Liver (tissue), 9 donors: Measurements from ENCODE around the gene ANXA6. TPM values are rescaled to one million over a fixed set of nuclear protein-coding genes. Genes with fewer than 3 reads are reported as not detected.

Source experiments
- DNase-seq: peaks from one replicate; pipeline ENCODE4 v3.0.0-alpha.2; 2017; ENCODE audit warnings: low spot score
- H3K27ac ChIP-seq, 2 donors: one replicate each; pipeline ENCODE4 v1.7.0; 2013; ENCODE audit warnings: inconsistent platforms in 2 of 2, low read length in 2 of 2, control low read depth in 1 of 2, low read depth in 1 of 2, mild to moderate bottlenecking in 1 of 2
- H3K27me3 ChIP-seq, 4 donors: one replicate each; pipeline versions ENCODE4 v1.6.1 to v1.7.0; 2013; ENCODE audit warnings: low read length in 3 of 4, inconsistent platforms in 1 of 4, mild to moderate bottlenecking in 1 of 4, moderate library complexity in 1 of 4; ENCODE audit not compliant: control insufficient read depth in 4 of 4, insufficient read depth in 4 of 4
- H3K36me3 ChIP-seq, 4 donors: one replicate each; pipeline versions ENCODE4 v1.6.1 to v1.7.0; 2013; ENCODE audit warnings: low read length in 3 of 4, mild to moderate bottlenecking in 3 of 4, low read depth in 1 of 4, moderate library complexity in 1 of 4; ENCODE audit not compliant: control insufficient read depth in 4 of 4, insufficient read depth in 3 of 4
- H3K4me1 ChIP-seq, 4 donors: one replicate each; pipeline versions ENCODE4 v1.6.1 to v1.7.0; 2013; ENCODE audit warnings: low read length in 3 of 4, mild to moderate bottlenecking in 3 of 4, moderate library complexity in 1 of 4; ENCODE audit not compliant: control insufficient read depth in 4 of 4, insufficient read depth in 4 of 4
- H3K4me3 ChIP-seq, 3 donors: one replicate each; pipeline versions ENCODE4 v1.6.1 to v1.7.0; 2013; ENCODE audit warnings: low read length in 3 of 3, control low read depth in 1 of 3, low read depth in 1 of 3, mild to moderate bottlenecking in 1 of 3
- H3K9ac ChIP-seq, 2 donors: one replicate each; pipeline ENCODE4 v1.7.0; 2013; ENCODE audit warnings: low read length in 2 of 2, mild to moderate bottlenecking in 2 of 2, moderate library complexity in 2 of 2, control low read depth in 1 of 2, low read depth in 1 of 2
- H3K9me3 ChIP-seq, 4 donors: one replicate each; pipeline versions ENCODE4 v1.6.1 to v1.7.0; 2013; ENCODE audit warnings: low read length in 3 of 4; ENCODE audit not compliant: control insufficient read depth in 4 of 4
- EGR1 ChIP-seq, 2 donors: IDR thresholded peaks; 2 replicates each; pipeline ENCODE4 v1.6.1; 2016 to 2018; ENCODE audit warnings: antibody characterized with exemption in 2 of 2, low read depth in 2 of 2
- FOXA2 ChIP-seq: IDR thresholded peaks from 2 replicates; pipeline ENCODE4 v1.6.1; 2016; ENCODE audit warnings: antibody characterized with exemption
- HNF4A ChIP-seq, 2 donors: conservative IDR thresholded peaks; 2 replicates each; pipeline ENCODE4 v1.6.1; 2016; ENCODE audit warnings: antibody characterized with exemption in 2 of 2, mild to moderate bottlenecking in 2 of 2
- HNF4G ChIP-seq: IDR thresholded peaks from 2 replicates; pipeline ENCODE4 v1.6.1; 2016; ENCODE audit warnings: antibody characterized with exemption
- JUND ChIP-seq, 2 donors: IDR thresholded peaks; 2 replicates each; pipeline ENCODE4 v1.6.1; 2016; ENCODE audit warnings: antibody characterized with exemption in 2 of 2
- RAD21 ChIP-seq, 2 donors: IDR thresholded peaks; 2 replicates each; pipeline ENCODE4 v1.6.1; 2016; ENCODE audit warnings: antibody characterized with exemption in 2 of 2, mild to moderate bottlenecking in 2 of 2
- RXRA ChIP-seq, 2 donors: IDR thresholded peaks; 2 replicates each; pipeline ENCODE4 v1.6.1; 2017 to 2018; ENCODE audit warnings: antibody characterized with exemption in 2 of 2, mild to moderate bottlenecking in 1 of 2
- SP1 ChIP-seq: IDR thresholded peaks from 2 replicates; pipeline ENCODE4 v1.6.1; 2018; ENCODE audit warnings: antibody characterized with exemption, mild to moderate bottlenecking
- TAF1 ChIP-seq: conservative IDR thresholded peaks from 2 replicates; pipeline ENCODE4 v1.6.1; 2016; ENCODE audit warnings: antibody characterized with exemption, mild to moderate bottlenecking
- YY1 ChIP-seq: IDR thresholded peaks from 2 replicates; pipeline ENCODE4 v1.6.1; 2016; ENCODE audit warnings: antibody characterized with exemption, mild to moderate bottlenecking
- WGBS: extraction: QIAGEN DNeasy Blood & Tissue Kit; methylation state at CpG from one replicate; pipeline ENCODE4 v1.1.7; 2013; 5-methylcytosine and 5-hydroxymethylcytosine counted together
- polyA plus RNA-seq, 2 donors: library from polyadenylated mRNA; stranded (reverse) in 1 of 2; unstranded in 1 of 2; fragments of 200-250 nt in 1 of 2; fragments of >200 nt in 1 of 2; fragmentation: Nextera tagmentation in 1 of 2; extraction: Ambion mirVana in 1 of 2; gene quantifications; one replicate each; pipeline versions ENCODE4 v1.2.1 to v1.2.3, GENCODE V29; 2013 to 2015
- total RNA-seq, 2 donors: library from RNA; depleted of rRNA; stranded (reverse); fragments of >200 nt; gene quantifications; one replicate each; pipeline ENCODE4 v1.2.3, GENCODE V29; 2014
- TF ChIP-seq, protein P1 (sequence below): IDR thresholded peaks from 2 replicates; pipeline ENCODE4 v1.6.1; 2016; ENCODE audit warnings: antibody characterized with exemption
- TF ChIP-seq, protein P2 (sequence below): IDR thresholded peaks from 2 replicates; pipeline ENCODE4 v1.6.1; 2016; ENCODE audit warnings: antibody characterized with exemption, mild to moderate bottlenecking
- TF ChIP-seq, protein P3 (sequence below): fragments of 150-350 bp; IDR thresholded peaks from 2 replicates; pipeline ENCODE4 v1.5.1; 2017; ENCODE audit warnings: improper control_type of control experiment, low read depth, low read length; ENCODE audit not compliant: missing input control
- TF ChIP-seq, protein P4 (sequence below): IDR thresholded peaks from 2 replicates; pipeline ENCODE4 v1.6.1; 2016; ENCODE audit warnings: antibody characterized with exemption
- TF ChIP-seq, protein P5 (sequence below): IDR thresholded peaks from 2 replicates; pipeline ENCODE4 v1.6.1; 2016; ENCODE audit warnings: antibody characterized with exemption
- donor health status: healthy.
- donor health status: healthy.
- donor health status: healthy.
- donor health status: healthy.
- donor health status: healthy.

ANXA6 gene
- total and polyA plus RNA-seq, 4 donors: 52.7 to 215 (median 126) TPM

DNA sequence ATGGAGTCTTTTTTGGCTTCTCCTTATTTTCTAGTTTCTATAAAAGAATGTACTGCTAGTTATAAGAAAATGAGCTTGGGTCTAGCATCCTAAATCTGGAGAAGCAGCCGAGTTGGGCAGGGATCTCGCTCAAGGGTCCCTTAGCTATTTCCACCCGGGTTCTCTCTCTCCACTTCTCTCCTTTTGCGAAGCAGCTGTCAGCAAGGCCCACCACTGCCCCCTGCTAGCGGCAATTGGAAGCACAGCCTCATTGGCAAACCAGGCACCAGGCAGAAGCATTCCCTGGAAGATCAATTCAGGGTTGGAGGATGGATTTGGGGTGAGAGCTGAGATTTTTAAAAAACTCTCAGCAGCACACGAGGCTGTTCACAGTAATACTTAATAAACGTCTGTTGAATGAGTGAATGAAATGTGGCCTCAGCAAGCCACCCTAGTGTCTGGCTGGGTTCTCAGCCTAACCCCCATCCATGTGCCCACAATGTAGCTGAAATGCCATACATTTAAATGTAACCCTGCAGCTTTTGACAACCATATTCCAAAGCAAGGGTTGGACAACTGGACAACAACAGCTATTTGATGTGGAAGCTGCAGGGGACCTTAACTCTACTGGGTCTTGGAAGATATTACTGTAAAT, 42.2 kb downstream of the ANXA6 start:
- 4% methylated on average over 7 of the region's 7 CpGs for WGBS
- TF ChIP-seq EGR1 (IDR thresholded peaks at IDR 0.05; ENCODE audit: low read depth in 2 of 2) (no peak), SP1 (no peak), RAD21 (IDR thresholded peaks at IDR 0.05) (peak; percentile 99), RXRA (IDR thresholded peaks at IDR 0.05) (peak in 1 of 2 donors; percentile 51), YY1 (no peak), HNF4G (no peak)
- TF ChIP-seq, protein P1, sequence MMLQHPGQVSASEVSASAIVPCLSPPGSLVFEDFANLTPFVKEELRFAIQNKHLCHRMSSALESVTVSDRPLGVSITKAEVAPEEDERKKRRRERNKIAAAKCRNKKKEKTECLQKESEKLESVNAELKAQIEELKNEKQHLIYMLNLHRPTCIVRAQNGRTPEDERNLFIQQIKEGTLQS: no peak
- TF ChIP-seq, protein P2, sequence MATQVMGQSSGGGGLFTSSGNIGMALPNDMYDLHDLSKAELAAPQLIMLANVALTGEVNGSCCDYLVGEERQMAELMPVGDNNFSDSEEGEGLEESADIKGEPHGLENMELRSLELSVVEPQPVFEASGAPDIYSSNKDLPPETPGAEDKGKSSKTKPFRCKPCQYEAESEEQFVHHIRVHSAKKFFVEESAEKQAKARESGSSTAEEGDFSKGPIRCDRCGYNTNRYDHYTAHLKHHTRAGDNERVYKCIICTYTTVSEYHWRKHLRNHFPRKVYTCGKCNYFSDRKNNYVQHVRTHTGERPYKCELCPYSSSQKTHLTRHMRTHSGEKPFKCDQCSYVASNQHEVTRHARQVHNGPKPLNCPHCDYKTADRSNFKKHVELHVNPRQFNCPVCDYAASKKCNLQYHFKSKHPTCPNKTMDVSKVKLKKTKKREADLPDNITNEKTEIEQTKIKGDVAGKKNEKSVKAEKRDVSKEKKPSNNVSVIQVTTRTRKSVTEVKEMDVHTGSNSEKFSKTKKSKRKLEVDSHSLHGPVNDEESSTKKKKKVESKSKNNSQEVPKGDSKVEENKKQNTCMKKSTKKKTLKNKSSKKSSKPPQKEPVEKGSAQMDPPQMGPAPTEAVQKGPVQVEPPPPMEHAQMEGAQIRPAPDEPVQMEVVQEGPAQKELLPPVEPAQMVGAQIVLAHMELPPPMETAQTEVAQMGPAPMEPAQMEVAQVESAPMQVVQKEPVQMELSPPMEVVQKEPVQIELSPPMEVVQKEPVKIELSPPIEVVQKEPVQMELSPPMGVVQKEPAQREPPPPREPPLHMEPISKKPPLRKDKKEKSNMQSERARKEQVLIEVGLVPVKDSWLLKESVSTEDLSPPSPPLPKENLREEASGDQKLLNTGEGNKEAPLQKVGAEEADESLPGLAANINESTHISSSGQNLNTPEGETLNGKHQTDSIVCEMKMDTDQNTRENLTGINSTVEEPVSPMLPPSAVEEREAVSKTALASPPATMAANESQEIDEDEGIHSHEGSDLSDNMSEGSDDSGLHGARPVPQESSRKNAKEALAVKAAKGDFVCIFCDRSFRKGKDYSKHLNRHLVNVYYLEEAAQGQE: no peak
- TF ChIP-seq, protein P3, sequence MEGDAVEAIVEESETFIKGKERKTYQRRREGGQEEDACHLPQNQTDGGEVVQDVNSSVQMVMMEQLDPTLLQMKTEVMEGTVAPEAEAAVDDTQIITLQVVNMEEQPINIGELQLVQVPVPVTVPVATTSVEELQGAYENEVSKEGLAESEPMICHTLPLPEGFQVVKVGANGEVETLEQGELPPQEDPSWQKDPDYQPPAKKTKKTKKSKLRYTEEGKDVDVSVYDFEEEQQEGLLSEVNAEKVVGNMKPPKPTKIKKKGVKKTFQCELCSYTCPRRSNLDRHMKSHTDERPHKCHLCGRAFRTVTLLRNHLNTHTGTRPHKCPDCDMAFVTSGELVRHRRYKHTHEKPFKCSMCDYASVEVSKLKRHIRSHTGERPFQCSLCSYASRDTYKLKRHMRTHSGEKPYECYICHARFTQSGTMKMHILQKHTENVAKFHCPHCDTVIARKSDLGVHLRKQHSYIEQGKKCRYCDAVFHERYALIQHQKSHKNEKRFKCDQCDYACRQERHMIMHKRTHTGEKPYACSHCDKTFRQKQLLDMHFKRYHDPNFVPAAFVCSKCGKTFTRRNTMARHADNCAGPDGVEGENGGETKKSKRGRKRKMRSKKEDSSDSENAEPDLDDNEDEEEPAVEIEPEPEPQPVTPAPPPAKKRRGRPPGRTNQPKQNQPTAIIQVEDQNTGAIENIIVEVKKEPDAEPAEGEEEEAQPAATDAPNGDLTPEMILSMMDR: peak; percentile 95
- DNase-seq: peak; percentile 83
- Histone ChIP-seq H3K4me1 (peaks cover 0 to 2% (median 2%) of the 10 kb centered on the region in 4 donors), H3K9ac (no peak overlapping the region), H3K4me3 (no peak overlapping the region), H3K27ac (no peak overlapping the region), H3K9me3 (no peaks in the 10 kb centered on the region), H3K36me3 (peaks cover 18 to 33% (median 28%) of the 10 kb centered on the region in 4 donors), H3K27me3 (no peaks in the 10 kb centered on the region)

DNA sequence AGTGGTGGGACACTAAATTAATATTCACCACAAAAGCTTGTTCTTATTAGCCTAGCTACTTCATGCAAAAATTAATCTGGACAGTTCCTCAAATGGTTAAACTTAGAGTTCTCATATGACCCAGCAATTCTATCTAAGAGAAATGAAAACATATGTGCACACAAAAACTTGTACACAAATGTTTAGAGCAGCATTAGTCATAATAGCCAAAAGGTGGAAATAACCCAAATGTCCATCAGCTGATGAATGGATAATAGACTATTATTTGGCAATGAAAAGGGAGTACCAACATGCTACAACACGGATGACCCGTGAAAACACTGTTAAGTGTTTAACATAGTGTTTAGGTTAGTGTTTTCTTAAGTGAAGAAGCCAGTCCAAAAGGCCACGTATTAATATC, 43.9 kb downstream of the ANXA6 start:
- Histone ChIP-seq H3K27ac (no peak overlapping the region), H3K36me3 (peaks cover 8 to 29% (median 24%) of the 10 kb centered on the region in 4 donors), H3K9ac (no peak overlapping the region), H3K4me1 (peaks cover under 1 to 10% (median 9%) of the 10 kb centered on the region in 4 donors), H3K27me3 (no peaks in the 10 kb centered on the region), H3K4me3 (no peak overlapping the region), H3K9me3 (no peaks in the 10 kb centered on the region)
- no peak for DNase-seq
- TF ChIP-seq, protein P1: no peak
- TF ChIP-seq RXRA (IDR thresholded peaks at IDR 0.05) (no peak), RAD21 (IDR thresholded peaks at IDR 0.05) (no peak), EGR1 (IDR thresholded peaks at IDR 0.05; ENCODE audit: low read depth in 2 of 2) (no peak), HNF4A (conservative IDR thresholded peaks at IDR 0.05) (no peak), TAF1 (no peak), FOXA2 (no peak), JUND (IDR thresholded peaks at IDR 0.05) (no peak), HNF4G (no peak)
- TF ChIP-seq, protein P4, sequence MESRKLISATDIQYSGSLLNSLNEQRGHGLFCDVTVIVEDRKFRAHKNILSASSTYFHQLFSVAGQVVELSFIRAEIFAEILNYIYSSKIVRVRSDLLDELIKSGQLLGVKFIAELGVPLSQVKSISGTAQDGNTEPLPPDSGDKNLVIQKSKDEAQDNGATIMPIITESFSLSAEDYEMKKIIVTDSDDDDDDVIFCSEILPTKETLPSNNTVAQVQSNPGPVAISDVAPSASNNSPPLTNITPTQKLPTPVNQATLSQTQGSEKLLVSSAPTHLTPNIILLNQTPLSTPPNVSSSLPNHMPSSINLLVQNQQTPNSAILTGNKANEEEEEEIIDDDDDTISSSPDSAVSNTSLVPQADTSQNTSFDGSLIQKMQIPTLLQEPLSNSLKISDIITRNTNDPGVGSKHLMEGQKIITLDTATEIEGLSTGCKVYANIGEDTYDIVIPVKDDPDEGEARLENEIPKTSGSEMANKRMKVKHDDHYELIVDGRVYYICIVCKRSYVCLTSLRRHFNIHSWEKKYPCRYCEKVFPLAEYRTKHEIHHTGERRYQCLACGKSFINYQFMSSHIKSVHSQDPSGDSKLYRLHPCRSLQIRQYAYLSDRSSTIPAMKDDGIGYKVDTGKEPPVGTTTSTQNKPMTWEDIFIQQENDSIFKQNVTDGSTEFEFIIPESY: no peak
- TF ChIP-seq, protein P5, sequence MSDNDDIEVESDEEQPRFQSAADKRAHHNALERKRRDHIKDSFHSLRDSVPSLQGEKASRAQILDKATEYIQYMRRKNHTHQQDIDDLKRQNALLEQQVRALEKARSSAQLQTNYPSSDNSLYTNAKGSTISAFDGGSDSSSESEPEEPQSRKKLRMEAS: no peak
- TF ChIP-seq, protein P2: no peak
- 86% methylated on average over 3 of the region's 3 CpGs for WGBS
